Rectal smooth muscle tissue (tissue), 1 donor: ENCODE data around the gene CTCFL.
A peak's percentile ranks its signal among the peaks of the same experiment; 100 is the strongest.
"Not testable (repeated sequence)": the region's sequence is repeated elsewhere in the genome, so short reads cannot be mapped to it uniquely, and the experiment has no call there.

Source experiments
- H3K27ac ChIP-seq: one replicate; pipeline ENCODE4 v1.7.0; 2013; ENCODE audit warnings: low read depth, low read length, inconsistent platforms
- H3K27me3 ChIP-seq: one replicate; pipeline ENCODE4 v1.7.0; 2013; ENCODE audit warnings: low read length; ENCODE audit not compliant: control insufficient read depth, insufficient read depth
- H3K36me3 ChIP-seq: one replicate; pipeline ENCODE4 v1.7.0; 2013; ENCODE audit warnings: low read length; ENCODE audit not compliant: control insufficient read depth, insufficient read depth
- H3K4me1 ChIP-seq: one replicate; pipeline ENCODE4 v1.7.0; 2013; ENCODE audit warnings: low read length; ENCODE audit not compliant: control insufficient read depth, insufficient read depth
- H3K4me3 ChIP-seq: one replicate; pipeline ENCODE4 v1.7.0; 2013; ENCODE audit warnings: low read length
- H3K9ac ChIP-seq: one replicate; pipeline ENCODE4 v1.7.0; 2013; ENCODE audit warnings: low read length

Gene CTCFL

GRCh38 chr20:57476084-57476526 lies 48.8 kb downstream of the CTCFL start:
- no peaks in the 10 kb centered on the region for H3K36me3 ChIP-seq
- H3K27ac ChIP-seq = no peak overlapping the region
- H3K9ac ChIP-seq = no peak overlapping the region
- H3K4me3 ChIP-seq = no peak overlapping the region
- peaks cover 11% of the 10 kb centered on the region for H3K4me1 ChIP-seq
- no peaks in the 10 kb centered on the region for H3K27me3 ChIP-seq

DNA sequence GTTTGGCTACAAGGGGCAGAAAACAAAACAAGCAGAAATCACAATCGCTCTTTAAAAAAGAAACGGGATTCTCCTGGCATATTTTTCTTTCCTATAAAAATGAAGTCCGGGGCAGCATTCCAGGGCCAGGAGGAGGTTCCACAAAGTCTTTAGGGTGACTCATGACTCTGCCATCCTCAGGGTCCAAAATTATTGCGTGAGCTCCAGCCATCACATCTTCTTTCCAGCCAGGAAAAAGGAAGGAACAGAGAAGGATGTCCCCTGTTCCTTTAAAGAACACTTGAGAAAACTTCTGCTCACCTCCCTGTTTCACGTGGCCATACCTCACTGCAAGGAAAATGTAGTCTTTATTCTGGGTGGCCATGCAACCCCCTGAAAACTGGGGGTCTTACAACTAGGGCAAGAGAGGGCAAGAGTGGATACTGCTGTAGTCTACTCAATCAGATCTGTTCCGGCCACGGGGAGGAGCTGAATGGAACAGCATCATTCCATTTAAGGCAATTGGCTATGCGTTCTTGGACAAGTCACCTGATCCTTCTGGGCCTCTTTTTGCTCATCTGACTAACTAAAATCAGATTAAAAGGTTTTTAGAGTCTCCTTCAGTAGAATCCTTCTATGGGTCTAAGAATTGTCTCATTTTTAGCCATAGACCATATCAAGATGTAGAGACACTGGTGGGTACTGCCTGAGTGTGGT lies 49.4 kb downstream of the CTCFL start:
- no peak overlapping the region for H3K9ac ChIP-seq
- H3K27ac ChIP-seq = no peak overlapping the region
- H3K27me3 ChIP-seq = no peaks in the 10 kb centered on the region
- peaks cover 6% of the 10 kb centered on the region for H3K4me1 ChIP-seq
- H3K36me3 ChIP-seq = no peaks in the 10 kb centered on the region
- H3K4me3 ChIP-seq = no peak overlapping the region

GRCh38 chr20:57474816-57475215 lies 50.1 kb downstream of the CTCFL start:
- peaks cover 7% of the 10 kb centered on the region for H3K4me1 ChIP-seq
- H3K4me3 ChIP-seq = no peak overlapping the region
- H3K27ac ChIP-seq = no peak overlapping the region
- H3K36me3 ChIP-seq = no peaks in the 10 kb centered on the region
- no peak overlapping the region for H3K9ac ChIP-seq
- H3K27me3 ChIP-seq = no peaks in the 10 kb centered on the region

DNA sequence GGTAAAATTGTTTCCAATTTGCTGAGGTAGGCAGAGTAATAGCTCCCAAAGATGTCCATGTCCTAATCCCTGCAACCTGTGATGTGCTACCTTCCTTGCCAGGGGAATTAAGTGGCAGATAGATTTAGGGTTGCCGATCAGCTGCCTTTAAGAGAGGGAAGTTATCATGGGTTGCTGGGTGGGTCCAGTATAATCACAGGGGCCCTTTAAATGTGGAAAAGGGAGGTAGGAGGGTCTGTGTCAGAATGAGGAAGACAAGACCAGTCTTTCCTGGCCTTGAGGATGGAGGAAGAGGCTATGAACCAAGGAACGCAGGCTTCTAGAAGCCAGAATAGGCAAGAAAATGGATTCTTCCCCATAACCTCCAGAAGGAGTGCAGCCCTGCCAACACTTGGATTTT lies 50.7 kb downstream of the CTCFL start:
- no peaks in the 10 kb centered on the region for H3K36me3 ChIP-seq
- H3K27me3 ChIP-seq = no peaks in the 10 kb centered on the region
- H3K4me3 ChIP-seq = no peak overlapping the region
- no peak overlapping the region for H3K27ac ChIP-seq
- H3K4me1 ChIP-seq = peaks cover 10% of the 10 kb centered on the region
- H3K9ac ChIP-seq = no peak overlapping the region

DNA sequence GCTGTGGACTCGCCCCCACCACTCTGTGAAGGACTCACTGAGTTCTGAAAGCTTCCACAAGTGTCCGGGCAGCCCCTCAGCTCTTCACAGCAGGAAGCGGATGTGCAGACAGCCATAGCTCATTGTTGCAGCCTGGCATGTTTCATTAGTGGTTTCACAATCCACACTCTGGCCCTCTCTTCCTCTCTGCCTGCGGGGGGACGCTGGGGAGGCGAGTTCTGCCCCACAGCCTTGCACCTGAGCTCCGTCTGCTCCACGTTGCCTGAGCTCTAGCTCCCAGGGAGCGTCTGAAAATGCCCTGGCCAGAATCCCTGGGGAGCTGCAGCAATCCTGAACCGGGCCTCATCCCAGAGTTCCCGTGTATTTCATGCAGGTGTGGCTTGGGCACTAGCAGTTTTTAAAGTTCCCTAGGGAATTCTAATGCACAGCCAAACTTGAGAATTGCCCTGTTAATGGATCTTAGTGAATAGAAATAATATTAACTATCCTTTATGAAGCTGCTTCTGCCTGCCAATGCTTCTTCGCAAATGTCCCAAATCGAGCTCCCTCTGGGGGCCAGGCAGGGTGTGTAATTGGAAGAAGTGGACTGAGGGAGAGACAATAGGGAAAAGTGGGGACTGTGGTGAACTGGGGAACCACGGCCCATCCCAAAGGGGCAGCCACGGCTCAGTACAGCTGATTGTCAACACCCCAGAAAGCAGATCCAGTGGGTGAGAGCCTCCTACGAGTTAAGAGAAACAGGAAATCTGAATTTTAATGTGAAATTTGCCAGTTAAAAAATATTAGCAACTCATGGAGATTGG lies 51.5 kb downstream of the CTCFL start:
- no peaks in the 10 kb centered on the region for H3K27me3 ChIP-seq
- H3K9ac ChIP-seq = no peak overlapping the region
- H3K27ac ChIP-seq = no peak overlapping the region
- no peaks in the 10 kb centered on the region for H3K36me3 ChIP-seq
- peaks cover 14% of the 10 kb centered on the region for H3K4me1 ChIP-seq
- no peak overlapping the region for H3K4me3 ChIP-seq

GRCh38 chr20:57472474-57472873 lies 52.5 kb downstream of the CTCFL start:
- H3K4me1 ChIP-seq = peaks cover 14% of the 10 kb centered on the region
- not testable (repeated sequence) for H3K27ac ChIP-seq

DNA sequence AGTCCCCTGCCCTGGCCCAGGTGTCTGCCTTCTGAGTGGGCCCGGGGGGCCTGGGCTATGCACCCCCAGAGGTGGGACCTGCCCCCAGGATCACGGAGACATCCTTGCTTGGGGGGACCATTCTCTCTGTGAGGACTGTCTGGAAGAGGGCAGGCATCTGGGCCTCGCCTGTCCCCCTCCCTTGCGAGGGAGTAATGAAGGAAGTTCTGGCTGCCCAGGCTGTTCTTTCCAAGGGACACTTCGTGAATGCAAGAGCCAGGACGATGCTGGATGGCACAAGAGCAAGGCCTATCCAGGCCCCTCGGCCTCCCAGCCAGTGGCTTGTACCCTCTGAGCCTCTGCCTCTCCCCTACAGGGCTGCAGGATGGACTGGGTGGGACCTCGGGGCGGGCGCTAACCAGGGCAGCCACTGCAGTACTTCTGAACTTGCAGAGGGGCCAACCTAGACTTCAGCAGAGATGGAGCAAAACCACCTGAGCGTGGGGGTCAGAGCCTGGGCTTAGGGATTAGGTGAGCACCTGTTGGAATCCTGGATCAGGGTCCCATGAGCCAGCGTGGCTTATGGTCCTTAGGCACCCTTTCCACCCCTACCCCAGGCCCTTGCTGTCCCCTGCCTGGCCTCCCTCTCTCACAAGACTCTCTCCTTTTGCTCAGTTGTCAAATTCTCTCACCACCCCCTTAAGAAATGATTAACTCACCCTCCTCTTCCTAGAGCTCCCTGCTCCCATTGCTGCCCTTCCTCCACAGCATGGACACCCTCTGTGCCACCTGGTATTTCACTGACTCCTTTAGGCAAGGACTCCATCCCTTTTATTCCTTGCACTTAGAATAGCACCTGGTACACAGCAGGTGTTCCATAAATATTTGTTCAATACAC lies 53.2 kb downstream of the CTCFL start:
- Histone ChIP-seq H3K4me3 (no peak overlapping the region), H3K36me3 (no peaks in the 10 kb centered on the region), H3K9ac (no peak overlapping the region), H3K27ac (no peak overlapping the region), H3K4me1 (peaks cover 14% of the 10 kb centered on the region), H3K27me3 (no peaks in the 10 kb centered on the region)

More at GRCh38 chr20:57472474-57472873, 52.5 kb downstream of the CTCFL start:
- H3K4me3 ChIP-seq, H3K9ac ChIP-seq, H3K36me3 ChIP-seq, H3K27me3 ChIP-seq: not testable (repeated sequence)

GRCh38 chr20:57470666-57471495 lies 54.1 kb downstream of the CTCFL start:
- H3K9ac ChIP-seq = no peak overlapping the region
- H3K36me3 ChIP-seq = no peaks in the 10 kb centered on the region
- no peak overlapping the region for H3K27ac ChIP-seq
- H3K4me3 ChIP-seq = no peak overlapping the region
- H3K27me3 ChIP-seq = no peaks in the 10 kb centered on the region
- H3K4me1 ChIP-seq = peaks cover 14% of the 10 kb centered on the region

DNA sequence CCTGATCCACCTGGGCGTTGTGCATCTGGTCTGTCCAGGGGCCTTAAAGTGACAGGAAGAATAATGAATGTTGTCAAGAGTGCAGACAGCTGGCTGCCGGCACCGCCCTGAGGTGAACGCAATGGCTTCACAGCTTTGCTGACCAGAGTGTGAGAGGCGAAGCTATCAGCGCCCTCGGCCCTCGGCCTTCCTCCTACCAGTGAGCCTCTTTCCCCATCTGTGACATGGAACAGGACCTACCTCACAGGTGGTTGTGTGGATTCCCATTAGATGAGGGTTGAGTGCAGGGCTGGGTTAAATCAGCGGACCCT lies 54.8 kb downstream of the CTCFL start:
- Histone ChIP-seq H3K36me3 (no peaks in the 10 kb centered on the region), H3K27me3 (no peaks in the 10 kb centered on the region), H3K27ac (peak overlapping the region; percentile 74), H3K4me1 (peaks cover 14% of the 10 kb centered on the region), H3K9ac (no peak overlapping the region), H3K4me3 (no peak overlapping the region)

GRCh38 chr20:57469418-57470211 lies 55.3 kb downstream of the CTCFL start:
- Histone ChIP-seq H3K27me3 (no peaks in the 10 kb centered on the region), H3K4me1 (peaks cover 14% of the 10 kb centered on the region), H3K9ac (no peak overlapping the region), H3K36me3 (no peaks in the 10 kb centered on the region), H3K4me3 (no peak overlapping the region), H3K27ac (peak overlapping the region; percentile 74)
